Neural cell (in vitro differentiated cells): ENCODE measurements around the gene NPFFR2.

Experiments
- CTCF ChIP-seq: fragments of 450-650 bp; IDR thresholded peaks from 2 replicates; pipeline ENCODE4 v1.5.1; 2014; ENCODE audit warnings: antibody characterized with exemption, mild to moderate bottlenecking, moderate library complexity; ENCODE audit not compliant: poor library complexity, severe bottlenecking
- EZH2 ChIP-seq: fragments of 200-600, 300-800 bp; shearing (Covaris generic), sonication (generic); IDR thresholded peaks from 2 replicates; pipeline ENCODE4 v1.6.1; 2014; ENCODE audit warnings: antibody characterized with exemption, low read length, borderline replicate concordance, mild to moderate bottlenecking; ENCODE audit not compliant: insufficient read depth, poor library complexity, severe bottlenecking
- POLR2AphosphoS5 ChIP-seq: IDR thresholded peaks from 2 replicates; pipeline ENCODE4 v1.6.1; 2012
- RAD21 ChIP-seq: fragments of 450-650 bp; conservative IDR thresholded peaks from 2 replicates; pipeline ENCODE4 v1.6.1; 2014; ENCODE audit warnings: antibody characterized with exemption, mild to moderate bottlenecking, moderate library complexity
- SMC3 ChIP-seq: fragments of 450-650 bp; conservative IDR thresholded peaks from 2 replicates; pipeline ENCODE4 v1.6.1; 2014; ENCODE audit warnings: antibody characterized with exemption, mild to moderate bottlenecking, moderate library complexity; ENCODE audit not compliant: poor library complexity
- TAF1 ChIP-seq: IDR thresholded peaks from 2 replicates; pipeline ENCODE4 v1.6.1; 2012; ENCODE audit warnings: low read depth
- TF ChIP-seq, protein P1 (sequence below): IDR thresholded peaks from 2 replicates; pipeline ENCODE4 v1.6.1; 2012; ENCODE audit warnings: borderline replicate concordance

DNA sequence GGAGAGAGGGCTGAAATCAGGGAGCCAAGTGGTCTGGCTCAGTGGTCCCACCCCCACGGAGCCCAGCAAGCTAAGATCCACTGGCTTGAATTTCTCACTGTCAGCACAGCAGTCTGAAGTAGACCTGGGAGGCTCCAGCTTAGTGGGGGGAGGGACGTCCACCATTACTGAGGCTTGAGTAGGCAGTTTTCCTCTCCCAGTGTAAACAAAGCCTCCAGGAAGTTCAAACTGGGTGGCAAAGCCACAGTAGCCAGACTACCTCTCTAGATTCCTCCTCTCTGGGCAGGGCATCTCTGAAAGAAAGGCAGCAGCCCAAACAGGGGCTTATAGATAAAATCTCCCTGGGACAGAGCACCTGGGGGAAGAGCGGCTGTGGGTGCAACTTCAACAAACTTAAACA is 88.1 kb downstream of the NPFFR2 start:
- TF ChIP-seq CTCF (no peak), TAF1 (no peak), EZH2 (no peak), RAD21 (no peak), POLR2AphosphoS5 (no peak), SMC3 (no peak)
- TF ChIP-seq, protein P1, sequence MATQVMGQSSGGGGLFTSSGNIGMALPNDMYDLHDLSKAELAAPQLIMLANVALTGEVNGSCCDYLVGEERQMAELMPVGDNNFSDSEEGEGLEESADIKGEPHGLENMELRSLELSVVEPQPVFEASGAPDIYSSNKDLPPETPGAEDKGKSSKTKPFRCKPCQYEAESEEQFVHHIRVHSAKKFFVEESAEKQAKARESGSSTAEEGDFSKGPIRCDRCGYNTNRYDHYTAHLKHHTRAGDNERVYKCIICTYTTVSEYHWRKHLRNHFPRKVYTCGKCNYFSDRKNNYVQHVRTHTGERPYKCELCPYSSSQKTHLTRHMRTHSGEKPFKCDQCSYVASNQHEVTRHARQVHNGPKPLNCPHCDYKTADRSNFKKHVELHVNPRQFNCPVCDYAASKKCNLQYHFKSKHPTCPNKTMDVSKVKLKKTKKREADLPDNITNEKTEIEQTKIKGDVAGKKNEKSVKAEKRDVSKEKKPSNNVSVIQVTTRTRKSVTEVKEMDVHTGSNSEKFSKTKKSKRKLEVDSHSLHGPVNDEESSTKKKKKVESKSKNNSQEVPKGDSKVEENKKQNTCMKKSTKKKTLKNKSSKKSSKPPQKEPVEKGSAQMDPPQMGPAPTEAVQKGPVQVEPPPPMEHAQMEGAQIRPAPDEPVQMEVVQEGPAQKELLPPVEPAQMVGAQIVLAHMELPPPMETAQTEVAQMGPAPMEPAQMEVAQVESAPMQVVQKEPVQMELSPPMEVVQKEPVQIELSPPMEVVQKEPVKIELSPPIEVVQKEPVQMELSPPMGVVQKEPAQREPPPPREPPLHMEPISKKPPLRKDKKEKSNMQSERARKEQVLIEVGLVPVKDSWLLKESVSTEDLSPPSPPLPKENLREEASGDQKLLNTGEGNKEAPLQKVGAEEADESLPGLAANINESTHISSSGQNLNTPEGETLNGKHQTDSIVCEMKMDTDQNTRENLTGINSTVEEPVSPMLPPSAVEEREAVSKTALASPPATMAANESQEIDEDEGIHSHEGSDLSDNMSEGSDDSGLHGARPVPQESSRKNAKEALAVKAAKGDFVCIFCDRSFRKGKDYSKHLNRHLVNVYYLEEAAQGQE: no peak
